GM18507 (cell line): Measurements from ENCODE around the gene TTC33.

Source experiments
- DNase-seq: peaks from one replicate; pipeline ENCODE4 v3.0.0; 2011; ENCODE audit warnings: low read depth; ENCODE audit not compliant: insufficient read length; ENCODE audit errors: extremely low spot score
- FAIRE-seq: peaks from 2 replicates; lab custom pipeline; 2011; peaks lifted over from hg19 to GRCh38; lab: Jason Lieb, UNC

TTC33 gene

DNA sequence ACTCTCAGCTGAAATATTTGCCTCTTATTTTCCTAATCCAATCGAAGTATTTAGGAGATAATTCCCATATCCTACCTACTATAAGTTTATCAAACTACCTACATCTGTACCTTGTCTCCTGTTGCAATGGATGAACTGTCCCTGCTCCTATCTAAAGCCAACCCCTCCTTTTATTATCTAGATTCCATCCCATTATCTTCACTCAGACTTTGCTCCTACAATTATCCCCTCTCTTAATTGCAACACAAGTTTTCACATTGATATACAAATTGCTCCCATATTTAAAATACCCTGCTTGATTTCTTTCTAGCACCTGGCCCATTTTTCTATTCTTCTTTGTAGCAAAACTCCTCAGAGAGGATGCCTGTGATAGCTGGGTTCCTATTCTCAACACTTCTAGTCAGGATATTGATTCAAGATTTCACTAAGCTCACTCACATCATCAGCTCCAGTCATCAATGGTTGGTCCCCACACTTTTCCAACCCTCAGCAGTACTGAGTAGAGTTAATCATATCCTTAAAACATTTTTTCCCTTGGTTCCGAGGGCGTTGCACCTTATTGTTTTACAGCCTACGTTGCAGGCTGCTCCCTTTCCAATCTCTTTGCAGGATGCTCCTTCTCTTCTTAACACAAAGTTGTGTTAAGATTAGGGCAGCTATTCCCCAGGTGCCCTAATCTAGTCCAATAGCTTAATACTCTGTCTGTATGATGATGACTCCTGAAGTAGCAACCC, 253.9 kb downstream of the TTC33 start:
- FAIRE-seq: no peak
- DNase-seq: no peak

DNA sequence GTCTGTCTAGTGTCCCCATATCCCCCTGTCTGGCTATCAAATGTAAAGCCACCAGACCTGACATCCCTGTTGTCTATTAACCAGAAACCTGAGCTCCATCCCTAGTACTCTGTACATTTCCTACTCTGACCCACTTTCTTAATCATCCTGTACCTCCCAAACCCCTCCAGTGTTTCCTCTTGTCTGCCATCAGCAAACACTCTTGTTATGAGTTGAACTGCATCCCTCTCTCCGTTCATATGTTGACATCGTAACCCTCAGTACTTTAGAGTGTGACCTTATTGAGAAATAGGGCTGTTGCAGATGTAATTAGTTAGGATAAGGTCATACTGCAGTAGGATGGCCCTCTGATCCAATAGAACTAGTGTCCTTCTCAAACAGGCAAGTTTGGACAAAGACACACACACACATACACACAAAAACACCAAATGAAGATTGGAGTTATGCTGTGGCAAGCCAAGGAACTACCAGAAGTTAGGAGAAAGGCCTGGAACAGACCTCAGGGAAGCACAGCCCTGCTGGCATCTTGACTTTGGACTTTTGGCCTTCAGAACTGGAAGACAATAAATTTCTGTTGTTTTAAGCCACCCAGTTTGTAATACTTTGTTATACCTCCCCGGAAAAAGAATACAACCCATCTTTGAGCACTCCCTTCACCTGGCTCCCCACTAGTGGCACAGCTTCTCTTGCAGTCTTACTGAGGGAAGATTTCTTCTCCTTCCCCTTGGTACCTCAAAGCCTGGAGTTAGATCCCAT, 256.1 kb downstream of the TTC33 start:
- no peak for DNase-seq
- no peak for FAIRE-seq

DNA sequence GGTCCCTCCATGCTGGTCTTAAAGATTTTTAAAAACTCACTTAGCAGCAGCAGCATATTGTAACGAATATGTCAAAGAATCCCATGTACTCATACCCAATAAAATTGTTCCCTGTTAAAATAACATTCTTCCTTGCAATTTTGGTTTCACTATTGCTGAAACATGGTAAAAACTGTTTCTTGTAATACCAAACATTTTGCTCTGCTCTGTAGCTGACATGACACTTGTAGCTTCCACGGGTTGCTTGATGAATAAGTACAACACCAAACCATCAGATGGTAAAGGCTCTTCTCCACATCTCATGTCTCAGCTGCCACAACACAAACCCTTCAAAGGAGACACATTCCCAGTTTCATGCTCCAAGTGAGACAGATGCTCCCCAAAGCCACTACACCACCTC, 256.8 kb downstream of the TTC33 start:
- no peak for DNase-seq
- no peak for FAIRE-seq

DNA sequence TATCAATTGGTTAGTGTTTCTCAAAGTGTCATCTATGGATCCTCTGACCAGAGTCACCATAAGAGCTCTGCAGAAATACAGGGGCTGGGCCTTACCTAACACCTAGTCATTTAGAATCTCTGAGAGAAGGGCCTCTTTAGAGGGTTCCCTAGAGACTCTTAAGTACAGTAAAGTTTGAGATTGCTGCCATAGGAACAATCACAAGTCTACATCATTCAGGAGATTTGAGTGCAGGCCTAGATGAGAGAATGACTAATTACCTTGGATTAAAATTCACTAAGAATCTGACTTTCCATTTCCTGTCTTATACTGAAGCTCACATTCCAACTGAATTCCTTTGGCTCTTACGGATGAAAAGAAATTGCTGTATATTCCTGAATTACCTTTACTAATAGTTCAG, 258.2 kb downstream of the TTC33 start:
- no peak for DNase-seq
- no peak for FAIRE-seq

DNA sequence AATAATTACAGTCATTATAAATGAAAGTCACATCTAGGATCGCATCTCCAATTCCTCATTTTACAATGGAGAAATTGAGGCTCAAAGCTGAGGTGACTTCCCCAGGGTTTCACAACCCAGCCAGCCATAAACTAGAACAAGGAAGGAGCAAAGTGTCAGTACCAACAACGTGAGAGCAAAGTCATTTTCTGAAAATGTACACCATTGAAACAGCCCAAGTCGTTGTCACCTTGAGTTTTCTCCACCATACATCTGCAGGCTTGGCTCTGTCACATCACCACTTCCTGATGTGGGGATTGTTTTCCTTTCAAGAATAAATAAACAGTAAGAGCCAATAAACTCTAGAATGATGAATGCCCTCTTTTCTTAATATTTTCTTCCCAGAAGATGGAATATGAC, 260.5 kb downstream of the TTC33 start:
- FAIRE-seq (no peak), DNase-seq (no peak)

DNA sequence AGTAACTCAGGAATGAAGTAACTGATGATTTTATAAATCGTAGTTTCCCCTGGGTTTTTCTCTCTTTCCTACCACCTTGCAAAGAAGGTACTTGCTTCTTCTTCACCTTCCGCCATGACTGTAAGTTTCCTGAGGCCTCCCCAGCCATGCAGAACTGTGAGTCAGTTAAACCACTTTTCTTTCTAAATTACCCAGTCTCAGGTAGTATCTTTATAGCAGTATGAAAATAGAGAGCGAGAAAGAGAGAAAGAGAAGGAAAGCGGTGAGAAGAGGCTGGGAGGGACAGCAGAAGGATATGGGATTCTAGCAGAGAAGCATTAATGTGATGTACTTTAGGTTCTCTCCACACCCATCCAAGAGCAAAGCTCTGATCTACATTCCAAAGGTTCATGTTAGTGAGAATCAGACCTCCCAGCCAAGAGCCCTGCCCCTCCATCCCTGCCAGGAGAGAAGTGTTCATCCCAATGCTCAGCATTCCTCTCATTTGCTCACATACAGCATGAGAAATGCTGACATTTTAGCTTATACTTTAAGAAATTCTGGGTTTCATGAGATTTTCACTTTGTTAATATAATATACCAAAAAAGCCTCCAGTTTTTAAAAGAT, 261.0 kb downstream of the TTC33 start:
- no peak for DNase-seq
- FAIRE-seq: no peak

DNA sequence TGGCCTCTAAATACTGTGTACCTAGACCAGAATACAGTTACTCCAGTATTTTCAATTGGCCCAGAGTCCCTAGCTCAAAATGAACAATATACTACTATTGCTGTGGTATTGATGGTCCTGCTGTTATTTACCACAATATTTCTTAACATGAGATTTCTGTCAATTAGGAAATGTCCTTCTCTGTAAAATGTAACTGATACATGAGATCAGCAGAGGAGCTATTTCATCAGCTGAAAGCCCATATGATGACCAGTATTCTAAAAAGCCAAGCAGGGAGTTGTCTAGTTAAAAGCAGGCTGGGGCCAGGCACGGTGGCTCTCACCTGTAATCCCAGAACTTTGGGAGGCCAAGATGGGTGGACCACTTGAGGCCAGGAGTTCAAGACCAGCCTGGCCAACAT, 263.7 kb downstream of the TTC33 start:
- DNase-seq (no peak), FAIRE-seq (no peak)

DNA sequence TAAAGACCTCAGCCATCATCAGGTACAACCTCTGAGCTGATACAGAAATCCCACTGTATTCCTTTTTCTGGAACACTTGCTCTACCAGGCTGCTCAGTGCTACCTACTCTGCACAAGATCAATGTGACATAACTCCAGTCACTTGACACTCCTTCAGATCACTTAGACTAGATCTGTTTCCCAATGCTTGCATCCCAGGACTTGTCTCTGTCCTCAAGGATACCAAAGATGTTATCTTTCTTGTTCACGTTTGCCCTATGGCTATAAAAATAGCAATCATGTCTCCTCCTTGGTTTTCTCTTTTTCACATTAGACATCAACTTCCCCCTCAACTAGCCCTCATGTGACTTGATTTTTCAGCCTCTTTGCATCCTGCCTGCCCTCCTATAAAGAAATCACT, 264.1 kb downstream of the TTC33 start:
- DNase-seq (no peak), FAIRE-seq (no peak)

DNA sequence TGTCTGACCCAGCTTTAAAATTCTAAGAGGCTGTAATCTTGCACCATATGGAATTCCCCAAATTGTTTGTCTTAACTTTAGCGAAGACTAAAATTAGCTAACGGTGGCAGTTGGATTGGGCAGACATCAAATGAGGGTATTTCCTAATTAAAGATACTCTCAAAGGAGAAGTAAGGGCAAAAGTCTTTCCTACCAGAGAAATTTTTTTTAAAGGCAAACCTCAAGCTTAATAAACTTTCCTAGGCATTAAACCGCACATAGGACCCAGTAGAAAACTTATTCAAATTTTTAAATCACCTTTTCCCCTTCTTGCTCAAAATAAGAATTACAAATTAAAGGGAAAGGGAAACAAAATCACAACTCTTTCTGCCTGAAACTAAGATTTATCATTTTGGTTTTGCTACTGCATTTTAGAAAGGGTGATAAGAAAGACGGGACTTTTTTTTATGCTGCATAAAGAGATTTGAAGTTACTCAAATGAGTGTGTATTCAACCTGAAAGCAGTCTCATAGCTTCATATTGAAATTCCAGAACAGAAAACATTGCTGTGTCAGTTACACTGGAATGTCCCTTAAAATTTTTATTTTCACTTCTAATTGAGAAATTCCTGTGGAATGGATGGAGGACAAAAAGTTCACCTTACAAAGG, 265.2 kb downstream of the TTC33 start:
- peak; percentile 81 for FAIRE-seq
- no peak for DNase-seq

DNA sequence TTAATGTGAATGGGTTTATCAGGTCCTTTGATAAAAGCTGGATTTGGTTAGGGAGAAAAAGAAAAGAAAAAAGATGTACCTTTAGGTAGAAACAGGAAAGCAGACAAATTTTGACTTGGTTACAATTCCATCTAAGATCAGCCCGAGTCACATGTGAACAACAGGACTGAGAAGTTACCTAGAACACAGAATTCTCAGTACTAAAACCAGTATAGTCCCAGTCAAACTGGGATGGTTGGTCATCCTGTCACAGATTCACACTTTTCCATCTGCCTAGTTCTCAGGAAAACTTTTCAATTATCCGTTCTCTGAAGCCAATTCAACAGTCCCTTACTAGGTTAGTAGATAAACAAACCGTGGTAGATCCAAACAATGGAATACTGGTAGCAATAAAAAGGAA, 266.3 kb downstream of the TTC33 start:
- DNase-seq (no peak), FAIRE-seq (peak; percentile 58)

DNA sequence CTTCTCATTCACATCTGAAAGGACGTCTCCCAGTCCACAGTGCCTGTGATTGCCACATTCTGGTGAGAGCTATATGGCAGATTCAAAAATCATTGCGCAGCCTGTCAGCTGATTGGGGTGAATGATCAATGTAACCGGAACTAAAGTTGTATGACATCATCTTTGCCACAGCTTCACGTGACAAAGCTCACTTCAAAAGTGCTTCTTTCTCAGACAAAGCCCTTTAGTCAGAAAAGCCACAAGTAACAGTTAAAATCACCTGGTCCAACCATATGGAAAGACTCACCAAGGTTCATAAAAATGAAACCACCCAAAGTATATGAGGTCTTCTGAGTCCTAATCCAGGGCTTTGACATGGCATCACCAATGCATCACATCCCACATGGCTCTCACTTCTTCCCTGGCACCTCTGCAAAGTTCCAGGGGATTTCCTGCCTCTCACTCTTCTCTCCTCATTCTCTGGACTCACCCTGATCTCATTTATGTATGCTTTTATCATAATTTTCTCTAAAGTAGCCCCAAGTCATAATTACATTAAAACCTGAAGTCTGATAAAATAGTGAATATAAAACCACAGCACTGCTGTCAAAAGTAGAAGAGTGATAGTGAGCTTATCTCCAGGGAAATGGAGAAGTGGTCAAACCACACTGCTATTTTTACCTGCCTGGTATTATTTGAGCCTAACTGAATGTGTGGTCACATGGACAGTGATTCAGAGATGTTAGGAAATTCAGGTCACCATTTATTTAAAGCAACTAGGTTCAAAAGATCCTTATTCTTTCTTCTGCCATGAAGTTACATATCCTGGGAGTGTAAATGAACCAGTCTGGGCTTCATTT, 269.1 kb downstream of the TTC33 start:
- FAIRE-seq: peak; percentile 88
- DNase-seq: no peak

DNA sequence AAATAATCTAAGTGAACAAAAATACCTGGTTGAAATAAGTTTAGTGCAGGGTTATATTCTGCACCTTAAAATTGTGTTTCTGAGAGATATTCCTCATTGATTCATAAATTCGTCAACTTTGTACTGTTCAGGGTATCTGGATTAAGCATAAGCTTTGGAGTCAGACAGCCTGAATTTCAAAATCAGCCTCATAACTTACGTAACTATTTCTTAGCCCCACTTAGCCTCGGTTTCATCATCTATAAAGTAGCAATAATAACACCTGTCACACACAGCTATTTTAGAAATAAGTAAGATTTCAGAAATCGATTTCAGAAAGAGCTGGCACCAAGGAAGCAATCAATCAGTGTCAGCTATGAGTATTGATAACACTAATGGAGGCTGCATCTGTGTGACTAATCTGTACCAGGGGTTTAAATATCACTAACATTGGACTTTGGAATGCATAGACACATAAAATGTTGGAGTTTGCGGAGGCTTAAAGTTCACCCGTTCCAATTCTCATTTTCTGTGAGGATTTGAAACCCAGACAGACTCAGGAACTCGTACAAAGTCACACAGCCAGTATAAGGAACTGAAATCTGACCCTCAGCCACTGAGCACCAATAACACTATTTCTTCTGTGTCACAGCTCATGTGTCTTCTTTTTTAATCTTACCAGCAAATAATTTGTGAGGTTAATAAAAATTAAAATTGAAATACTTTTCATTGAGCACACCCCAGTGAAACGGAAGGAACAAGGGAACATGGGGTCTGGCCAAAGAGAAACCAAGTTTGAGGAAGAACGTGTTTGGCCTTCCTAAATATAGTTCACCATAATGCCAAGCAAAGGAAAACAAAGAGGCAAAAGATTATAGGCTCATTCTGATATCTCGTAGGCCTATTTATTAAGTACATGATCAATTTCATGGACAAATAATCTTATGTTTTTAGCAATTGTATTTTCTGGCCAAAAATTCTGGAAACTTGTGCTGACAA, 270.5 kb downstream of the TTC33 start:
- FAIRE-seq (peak; percentile 91), DNase-seq (no peak)

DNA sequence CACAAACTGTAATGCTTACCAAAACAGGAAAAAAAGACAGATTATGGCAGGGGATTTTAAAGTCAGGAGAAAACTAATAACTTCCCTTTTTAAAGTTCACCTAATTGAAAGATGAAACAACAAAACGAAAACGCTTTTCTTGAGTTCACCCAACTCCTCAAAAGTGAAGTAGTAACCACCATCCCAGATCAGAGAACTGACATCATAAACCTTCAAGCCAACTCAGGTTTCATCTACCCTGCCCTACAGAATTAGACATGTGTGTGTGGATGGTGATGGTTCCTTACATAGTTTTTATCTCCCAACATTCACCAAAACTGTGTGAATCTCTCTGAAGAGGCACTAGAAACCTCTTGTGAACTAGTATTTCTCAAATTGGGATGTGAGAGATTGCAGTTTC, 271.3 kb downstream of the TTC33 start:
- peak; percentile 92 for FAIRE-seq
- no peak for DNase-seq

DNA sequence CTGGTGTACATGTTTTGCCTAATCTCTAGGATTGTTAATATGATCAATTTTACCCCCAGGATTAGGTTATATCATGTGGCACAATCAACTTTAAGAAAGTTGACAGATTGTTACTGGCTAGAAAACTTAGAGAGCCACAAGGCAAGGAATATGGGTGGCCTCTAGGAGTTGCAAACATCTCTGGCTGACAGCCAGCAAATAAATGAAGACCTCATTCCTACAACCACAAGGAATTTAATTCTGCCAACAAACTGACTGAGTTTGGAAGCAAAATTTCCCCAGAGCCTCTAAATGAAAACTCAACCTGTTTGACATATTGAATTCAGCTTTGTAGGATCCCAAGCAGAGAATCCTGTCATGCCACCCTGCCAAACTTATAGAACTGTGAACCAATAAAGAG, 272.4 kb downstream of the TTC33 start:
- no peak for FAIRE-seq

DNA sequence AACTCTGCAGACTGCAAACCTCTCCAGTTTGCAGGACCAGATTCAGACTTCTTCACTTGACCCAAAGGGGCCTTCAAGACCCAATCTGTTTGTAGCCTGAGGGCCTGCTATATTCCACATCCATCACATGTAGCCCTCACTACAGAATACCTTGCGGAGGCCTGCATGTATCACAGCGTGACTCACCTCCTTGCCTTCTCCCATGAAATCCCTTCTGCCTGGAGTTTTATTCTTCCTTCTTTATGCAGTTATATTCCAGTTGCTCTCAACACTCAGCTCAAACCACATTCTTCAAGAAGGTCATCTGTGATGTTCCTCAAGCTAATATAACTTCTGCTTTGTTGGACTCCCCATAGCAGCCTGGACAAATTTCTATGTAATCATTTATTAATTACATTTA, 274.5 kb downstream of the TTC33 start:
- FAIRE-seq: no peak
- DNase-seq: no peak

More for the DNA sequence above, 272.4 kb downstream of the TTC33 start:
- DNase-seq: no peak

DNA sequence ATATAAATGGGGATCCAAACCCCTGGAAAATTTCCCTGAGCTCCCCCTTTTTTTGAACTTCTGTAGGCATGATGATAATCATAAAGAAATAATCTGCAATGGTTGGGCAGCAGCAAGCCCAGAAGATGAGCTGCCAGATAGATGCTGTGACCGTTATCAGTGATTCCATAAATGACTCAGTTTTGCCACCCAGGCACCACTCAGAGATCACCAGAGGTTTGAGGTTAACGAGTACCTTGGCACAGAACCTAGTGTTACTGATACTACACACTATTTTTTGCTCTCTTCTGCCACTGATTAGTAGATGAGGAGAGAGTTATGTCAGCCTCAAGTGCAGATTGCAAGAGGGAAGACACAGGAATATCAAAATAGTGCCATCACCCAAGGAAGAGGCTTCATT, 275.4 kb downstream of the TTC33 start:
- FAIRE-seq: peak; percentile 53
- DNase-seq: no peak

DNA sequence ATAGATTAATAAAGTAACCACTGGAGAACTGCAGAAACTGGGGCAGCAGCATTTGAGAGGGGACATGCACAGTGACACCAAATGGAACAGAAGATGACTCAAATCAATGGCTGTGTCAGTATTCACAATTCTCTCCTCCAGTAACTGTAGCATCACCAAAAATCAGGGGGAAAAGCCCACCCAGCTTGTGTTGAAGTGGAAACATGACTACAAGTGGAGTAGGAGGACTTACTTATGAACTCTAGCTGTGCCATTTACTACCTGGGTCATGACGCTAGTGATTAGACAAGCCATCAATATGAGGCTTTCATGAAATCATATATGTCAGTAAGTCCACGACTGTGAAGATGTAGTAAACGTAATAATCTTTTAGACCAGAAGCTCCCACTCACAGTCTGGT, 275.8 kb downstream of the TTC33 start:
- FAIRE-seq (no peak), DNase-seq (no peak)

DNA sequence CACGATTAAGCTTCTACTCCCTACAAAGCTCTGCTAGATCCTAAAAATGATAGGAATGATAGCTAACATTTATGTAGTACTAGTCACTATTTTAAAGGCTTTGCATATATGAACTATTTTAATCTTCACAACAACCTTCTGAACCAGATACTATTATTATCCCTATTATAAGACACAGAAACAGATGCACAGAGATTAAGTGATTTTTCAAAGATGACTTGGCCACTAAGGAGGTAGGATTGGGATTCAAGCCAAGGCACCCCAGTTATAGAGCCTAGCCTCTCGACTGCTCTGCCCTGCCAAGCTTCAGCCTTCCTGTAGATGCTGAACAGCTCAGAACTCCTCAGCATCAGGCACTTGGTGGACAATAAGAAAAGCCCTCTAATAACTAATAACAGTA, 277.0 kb downstream of the TTC33 start:
- DNase-seq: no peak
- FAIRE-seq: no peak
